Suppressor macrophage treated with lipopolysaccharide for 4 hours (primary cell): ENCODE data around the gene MELTF.

Experiments used
- DNase-seq: peaks from one replicate; pipeline ENCODE4 v3.0.0-alpha.2; 2020

MELTF gene

DNA sequence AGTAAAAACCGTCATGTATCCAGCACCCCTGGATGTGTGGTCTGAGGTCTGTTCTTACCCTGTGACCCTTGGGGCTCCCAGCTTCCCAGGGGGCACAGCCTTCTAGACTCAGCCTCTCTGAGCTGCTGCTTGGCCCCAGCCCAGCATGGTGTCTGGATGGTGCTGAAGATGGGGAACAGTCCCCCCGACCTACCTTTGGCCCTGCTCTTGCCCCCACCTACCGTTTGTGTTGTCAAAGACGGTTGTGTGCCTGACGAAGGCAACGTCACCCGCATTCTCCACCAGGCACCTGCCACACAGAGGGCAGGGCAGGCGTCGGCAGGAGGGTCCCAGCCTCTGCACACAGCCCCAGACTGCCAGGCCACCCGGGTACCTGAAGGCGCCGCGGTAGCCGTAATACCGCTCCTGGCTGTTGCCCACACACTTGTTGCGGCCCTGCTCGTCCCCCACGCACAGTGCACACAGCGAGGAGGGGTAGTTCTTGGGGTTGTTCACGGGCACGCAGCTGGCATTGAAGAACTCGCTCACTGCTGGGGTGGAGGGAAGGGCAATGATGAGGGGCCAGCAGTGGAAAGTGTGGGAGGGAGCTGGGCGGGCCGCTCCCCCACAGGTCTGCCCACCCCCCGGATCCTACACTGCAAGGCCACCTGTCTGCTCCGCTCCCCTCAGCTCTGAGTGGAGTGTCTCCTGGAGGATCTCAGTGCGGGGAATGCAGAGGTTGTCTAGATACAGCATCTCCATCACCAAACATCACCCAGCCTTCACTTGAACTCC, 21.0 kb downstream of the MELTF start:
- no peak for DNase-seq

DNA sequence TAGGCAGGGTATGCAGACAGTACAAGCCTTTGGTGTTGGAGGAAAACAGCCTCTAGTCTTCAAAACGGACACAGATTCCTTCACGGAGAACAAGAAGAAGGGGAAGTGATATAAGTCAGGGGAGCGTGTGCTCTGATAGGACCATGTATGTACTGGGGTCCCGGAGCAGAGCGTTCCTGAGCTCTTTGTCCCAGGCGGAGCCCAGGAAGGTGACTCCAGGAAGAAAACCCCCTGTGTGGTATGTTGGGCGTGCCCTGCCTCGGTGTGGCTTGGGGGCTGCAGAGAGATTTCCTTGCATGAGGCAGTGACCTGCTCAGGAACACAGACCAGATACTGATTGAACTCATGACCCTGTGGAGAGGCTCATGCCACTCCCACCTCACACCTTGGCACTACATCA, 21.7 kb downstream of the MELTF start:
- DNase-seq = no peak

DNA sequence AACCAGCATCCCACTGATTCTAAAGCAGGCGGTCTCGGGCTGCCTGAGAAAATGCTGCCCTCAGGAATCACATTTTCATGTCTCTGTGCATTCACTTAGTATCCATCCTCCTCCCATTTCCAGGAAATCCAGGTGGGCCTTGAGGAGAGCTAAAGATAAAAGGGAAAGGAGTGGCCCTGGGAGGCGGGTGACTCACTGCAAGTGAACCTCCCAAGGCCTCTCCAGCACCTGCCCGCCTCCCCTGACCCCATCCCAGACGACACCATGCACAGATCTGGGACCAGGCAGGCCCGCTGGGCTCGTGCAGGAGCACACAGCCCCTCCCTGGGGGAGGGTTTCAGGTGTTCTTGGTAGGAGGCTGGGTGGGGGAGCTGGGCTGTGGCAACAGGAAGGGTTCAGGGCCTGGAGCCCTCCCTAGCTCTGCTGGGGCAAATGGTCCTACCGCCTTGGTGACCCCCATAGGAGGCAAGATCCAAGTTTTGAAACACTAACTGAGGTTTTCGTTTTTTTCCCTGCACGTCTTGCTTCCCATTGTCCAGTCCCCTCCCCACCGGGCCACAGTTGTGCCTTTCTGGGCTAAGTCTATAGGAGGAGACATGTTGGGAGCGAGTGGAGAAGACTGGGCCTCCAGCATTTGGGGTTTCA, 22.2 kb downstream of the MELTF start:
- no peak for DNase-seq

DNA sequence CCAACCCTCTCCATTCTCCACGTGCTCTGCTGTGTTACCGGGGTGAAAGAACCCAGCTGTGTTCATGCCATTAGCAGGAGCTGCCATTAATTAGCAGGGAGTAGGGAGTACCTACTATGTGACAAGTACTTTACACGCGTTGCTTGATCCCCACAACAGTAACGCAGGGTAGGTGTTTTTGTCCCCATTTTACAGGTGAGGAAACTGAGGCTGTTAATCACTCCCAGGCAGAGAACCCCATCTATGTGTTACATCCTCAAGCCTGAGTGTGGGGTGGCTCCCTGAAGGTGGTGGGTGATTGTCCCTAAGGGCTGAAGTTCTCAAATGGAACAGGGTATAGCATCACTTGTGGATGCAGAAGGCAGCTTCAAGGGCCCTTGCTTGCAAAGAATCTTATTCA, 22.8 kb downstream of the MELTF start:
- no peak for DNase-seq

DNA sequence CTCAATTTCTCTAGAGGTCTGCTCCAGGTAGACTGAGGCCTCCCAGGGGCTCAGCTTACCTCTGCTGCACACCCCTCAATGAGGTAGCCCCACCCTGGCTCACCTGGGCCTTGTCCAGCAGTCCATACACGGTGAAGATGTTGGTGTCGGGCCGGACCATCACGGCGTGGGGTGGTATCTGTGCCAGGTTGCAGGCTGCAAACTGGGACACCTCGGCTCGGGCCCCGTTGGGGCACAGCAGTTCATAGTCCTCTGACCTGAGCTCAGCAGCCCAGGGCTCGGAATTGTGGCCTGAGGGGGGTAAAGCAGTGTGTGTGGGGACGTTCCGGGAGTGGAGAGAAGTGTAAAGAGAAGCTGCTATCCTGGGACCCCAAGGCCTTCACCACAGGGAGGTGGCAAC, 23.2 kb downstream of the MELTF start:
- no peak for DNase-seq

DNA sequence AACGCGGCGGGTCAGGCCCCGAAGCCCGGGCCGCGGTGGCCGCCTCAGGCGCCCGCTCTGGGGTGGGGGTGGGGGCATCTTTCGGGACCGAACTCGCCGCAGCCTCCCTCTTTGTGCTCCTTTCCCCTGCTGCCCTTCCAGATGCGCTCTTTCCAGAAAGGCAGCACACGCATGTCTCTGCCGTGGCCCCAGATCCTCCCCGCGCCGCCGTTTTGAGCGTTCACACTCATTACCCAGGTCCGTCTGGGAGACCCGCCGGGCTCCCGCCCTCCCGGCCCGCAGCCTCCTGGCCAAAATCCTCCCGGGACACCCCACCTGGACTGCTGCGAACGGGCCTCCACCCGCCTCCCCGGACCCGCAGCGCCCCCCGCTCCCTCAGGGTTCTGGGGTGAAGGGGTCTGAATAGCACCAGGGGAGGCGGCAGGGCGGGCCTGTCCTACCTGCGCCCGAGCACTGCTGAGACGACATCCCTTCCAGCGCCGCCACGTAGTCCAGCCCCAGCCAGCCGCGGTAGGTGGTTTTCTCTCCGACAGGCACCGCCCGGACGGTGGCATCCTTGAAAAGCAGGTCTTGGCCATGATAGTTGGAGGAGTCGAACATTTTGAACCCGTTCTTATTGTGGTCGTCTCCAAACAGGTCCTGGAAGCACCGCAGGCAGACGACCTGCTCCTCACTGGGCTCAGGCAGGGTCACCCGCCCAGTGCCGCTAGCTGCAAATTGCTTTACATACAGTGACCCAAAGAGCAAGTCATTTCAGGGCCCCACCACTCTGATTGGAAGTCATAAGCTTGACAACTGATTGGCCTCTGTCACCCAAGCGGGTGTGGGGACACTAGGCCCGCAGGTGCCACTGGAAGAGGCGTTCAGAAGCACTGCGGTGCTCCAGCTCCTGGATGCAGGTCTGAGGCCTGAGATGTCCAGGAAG, 25.9 kb downstream of the MELTF start:
- DNase-seq = peak; percentile 14

DNA sequence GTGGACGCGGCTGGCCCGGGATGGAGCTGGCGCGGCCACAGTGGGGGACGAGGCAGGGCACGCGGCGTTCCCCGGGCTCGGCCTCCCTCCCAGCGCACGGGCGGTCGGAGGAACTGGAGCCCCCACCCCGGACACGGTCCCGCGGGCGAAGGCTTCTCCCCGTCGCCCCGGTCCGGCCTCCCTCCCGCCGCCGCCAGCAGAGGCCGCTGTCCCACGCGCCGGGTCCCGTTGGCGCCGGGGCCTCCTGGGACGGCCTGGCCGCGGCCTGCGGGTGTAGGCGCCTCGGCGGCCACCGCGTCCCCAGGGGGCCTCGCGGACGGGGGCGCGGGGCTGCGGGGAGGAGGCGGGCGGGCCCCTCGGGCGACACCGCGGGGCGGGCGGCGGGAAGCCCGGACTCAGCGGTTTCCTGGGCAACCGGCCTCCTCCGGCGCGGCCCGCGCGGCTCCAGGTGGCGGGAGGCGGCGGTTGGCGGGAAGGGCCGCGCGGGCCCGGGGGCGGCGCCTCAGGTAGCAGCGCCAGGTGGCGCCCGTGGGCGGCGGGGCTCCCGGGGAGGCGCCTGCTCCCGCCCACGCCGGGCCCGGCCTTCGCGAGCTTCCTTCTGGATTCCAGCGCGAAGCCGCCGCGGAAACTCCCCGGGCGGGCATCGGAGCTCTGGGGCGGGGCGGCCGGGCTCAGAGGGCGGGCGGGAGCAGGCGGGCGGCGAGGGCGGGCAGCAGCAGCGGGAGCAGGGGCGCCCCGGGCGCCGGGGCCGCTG, 26.7 kb downstream of the MELTF start:
- peak; percentile 90 for DNase-seq

DNA sequence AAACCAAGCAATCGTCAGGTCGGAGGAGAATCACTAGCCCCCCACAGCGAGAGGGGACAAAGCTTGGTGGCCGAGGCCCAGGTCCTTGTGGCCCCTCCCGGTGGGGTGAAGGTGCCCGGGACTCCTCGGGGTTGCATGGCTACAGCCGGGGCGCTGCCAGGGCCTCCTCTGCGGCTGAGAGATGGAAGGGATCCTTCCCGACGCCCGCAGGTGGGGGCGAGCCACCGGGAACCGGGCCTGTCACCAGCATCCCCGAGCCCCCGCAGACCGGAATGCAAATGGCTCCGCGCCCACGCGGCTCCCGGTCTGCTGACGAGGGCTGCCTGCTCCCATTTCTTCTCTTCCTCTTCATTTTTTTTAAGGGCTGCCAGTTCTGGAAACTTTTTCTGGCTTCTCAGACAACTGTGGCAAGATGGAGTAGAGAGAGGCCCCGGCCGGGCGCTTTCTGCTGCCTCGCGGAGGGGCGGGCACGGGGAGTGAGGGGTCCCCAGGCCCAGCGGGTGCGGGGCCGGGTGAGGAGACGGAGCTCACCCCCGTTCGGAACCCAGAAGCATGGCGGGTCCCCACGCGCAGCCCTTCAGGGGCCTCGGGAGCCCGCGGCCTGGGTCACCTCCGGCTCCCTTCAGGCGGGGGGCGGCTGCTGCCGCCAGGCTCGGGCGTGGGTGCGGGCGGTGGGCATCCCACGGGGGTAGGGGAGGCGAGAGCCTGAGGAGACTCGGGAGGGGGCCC, 27.5 kb downstream of the MELTF start:
- DNase-seq = peak; percentile 36

DNA sequence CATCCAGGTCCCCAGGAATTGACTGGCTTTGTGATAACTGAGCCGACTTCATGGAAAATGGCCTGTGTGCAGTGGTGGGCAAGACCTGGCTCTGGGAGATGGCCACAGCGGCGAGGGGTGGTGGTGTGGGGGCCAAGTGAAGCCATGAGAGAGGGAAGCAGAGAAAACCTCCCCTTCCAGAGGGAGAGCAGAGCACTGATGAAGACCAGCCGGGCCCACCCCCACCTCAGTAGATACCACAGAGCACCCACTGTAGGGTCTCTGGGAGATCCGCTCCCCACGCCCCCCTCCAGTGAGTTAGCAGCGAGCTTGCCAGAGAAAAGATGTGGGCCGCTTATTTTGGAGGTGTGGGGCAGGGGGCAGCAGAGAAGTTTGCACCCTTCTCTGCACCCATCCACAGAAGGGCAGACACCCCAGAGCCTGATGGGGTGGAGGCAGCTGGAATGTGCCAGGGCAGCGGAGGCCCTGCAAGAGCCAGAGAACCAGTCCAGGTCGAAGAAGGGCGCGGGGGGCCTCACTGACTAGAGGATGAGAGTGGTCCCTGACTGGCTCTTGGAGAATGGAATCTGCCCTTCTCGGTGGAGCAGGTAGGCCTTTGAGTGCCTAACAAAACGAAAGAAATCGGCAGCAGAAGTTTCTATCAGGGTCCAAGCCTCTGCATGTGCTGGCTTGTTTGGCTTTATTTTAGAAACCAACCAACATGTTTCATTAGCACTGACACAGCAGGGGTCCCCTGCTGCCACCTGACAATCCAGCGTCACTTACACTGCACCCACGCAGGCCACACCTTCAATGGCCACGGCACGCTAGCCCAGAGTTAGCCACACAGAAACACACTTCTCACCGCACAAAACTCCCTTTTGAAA, 28.3 kb downstream of the MELTF start:
- DNase-seq = no peak

DNA sequence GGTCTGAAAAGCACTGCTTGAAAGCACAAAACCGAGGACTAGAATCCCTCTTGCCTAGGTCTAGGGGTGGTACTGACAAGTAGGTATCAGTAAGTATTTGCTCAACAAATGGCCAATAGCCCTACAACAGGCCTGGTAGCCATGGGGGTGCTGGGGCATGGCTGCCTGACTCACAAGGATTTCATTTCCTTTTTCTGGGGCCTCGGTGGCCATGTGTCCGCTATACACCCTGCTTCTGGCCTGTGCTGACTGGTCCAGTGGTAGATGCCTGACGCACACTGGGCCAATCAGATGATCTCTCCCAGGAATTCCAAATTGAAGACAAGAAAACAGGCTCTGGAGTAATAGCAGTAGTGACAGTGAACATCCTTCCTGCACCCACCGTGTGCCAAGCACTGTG, 29.4 kb downstream of the MELTF start:
- DNase-seq = peak; percentile 55

DNA sequence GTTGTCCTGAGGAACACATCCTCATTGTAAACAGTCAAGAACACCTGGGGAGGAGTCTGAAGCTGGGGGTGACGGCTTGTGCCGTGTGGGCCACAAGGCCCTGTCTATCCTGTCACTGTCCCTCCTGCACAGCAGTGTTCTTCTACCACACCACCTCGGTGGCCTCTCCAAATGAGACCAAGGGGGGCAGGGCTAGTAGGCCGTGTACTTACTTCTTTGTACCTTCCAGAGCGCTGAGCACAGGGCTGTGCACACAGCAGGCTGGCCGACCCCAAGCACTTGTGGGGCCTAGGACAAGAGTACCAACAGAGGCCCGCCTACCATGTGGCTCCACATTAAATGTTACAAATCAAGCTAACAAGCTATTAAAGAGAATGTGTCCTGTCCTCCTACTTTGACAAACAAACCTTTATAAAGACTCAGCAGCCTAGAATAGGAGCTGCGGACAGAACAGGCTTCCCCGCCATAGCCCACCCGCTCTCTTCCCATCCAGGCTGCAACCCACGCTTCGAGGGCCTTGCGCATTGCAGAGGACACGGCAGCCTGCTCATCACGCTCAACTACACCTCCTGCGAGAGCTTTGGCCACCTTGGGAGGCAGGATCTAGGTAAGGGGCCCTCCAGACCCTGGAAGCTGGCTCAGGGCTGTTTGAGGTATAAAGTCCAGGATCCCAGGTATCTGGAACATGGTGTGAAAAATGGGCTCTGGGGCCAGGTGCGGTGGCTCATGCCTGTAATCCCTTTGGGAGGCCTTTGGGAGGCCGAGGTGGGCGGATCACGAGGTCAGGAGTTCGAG, 30.5 kb downstream of the MELTF start:
- DNase-seq = no peak

DNA sequence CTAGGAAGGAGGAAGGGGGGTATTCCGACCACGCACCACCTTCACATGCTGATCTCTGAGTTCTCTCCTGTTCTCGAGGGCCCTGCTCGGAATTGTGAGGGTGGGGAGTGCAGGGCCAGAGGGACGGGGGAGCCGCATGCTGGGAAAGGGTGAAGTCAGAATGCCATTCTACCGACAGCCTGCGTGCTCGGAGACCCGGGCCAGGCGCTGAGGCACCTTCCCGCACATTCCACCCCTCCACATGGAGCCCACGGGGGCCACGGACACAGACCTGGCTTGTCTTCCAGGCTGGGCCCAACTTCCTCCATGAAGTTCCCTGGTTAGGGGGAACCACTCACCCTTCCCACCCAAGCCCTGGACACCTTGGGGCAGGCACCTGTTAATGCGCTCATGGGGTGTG, 32.3 kb downstream of the MELTF start:
- no peak for DNase-seq

DNA sequence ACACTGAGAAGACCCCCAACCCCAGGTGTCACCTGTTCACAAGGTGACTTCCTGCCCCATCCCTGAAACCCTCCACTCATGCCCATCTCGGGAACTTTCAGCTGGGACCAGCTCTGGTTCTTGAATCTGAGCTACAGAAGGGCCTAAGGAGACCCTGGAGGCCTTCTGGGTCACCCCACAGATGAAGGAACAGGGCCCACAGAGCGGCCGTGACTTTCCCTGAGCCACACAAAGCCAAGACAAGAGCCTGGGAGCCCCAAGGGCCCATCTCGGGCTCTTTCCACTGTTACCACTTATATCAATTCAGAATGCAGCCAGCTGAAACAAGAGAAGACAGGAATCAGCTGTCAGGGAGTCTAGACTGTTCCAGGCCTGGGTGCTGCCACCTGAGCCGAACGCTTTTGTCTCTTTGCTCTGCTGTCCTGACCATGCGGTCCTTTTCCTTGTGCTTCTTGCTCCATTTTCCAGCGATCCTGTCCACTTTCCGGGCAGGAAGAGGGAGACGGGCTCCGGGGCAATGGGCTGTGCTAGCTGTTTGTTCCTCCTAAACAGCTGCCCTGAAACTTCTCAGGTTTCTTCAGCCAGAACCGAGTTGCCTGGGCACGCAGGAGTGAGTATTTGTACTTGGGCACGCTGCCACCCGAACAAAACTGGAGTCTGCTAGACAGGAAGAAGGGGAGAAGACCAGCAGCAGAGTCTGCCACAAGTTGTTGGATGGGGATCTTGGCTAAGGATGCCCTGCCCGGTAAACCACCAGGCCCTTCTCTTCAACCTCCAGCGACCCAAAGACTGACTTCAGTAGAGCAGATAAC, 33.0 kb downstream of the MELTF start:
- DNase-seq = no peak

DNA sequence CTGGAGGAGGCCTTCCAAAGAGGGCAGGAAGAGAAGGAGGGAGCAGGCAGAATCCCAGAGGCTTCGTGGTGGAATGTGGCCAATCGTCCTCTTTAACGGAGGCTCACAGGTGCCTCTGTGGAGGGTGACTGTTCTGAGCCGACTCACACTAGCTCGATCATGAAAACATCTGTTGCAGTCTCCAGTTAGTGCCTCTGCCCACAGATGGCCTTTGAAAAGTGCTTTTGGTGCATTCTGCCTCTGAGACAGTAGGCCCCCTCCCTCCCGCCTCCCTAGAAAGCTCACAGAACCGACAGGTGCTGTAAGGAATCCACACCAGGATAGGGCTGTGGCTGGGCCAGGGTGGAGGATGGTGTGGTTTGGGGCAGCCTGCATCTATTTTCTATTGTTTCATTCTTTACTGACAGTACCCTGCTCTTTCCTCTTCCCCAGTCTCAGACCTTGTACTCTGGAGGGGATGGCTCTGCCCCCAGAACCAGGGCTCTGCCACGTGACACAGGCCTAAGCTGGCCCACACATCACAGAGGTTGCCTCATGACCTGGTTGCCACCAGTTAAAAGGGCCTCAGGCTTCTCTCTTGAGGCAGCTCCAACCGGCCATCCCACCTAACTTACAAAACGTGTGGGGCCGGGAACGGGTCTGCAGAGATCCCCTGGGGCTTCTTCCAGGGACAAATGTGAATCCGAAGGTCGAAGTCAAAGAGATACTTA, 33.8 kb downstream of the MELTF start:
- no peak for DNase-seq

DNA sequence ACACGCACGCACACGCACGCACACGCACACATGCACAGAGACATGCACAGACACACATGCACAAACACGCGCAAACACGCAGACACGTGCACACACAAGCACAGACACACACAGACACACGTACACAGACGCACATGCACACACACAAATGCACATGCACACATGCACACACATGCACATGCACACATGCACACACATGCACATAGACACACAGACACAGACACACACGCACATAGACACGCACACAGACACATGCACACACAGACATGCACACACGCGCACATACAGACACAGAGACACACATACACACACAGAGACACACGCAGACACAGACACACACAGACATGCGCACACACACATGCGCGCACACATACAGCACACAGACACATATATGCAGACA, 34.6 kb downstream of the MELTF start:
- no peak for DNase-seq

DNA sequence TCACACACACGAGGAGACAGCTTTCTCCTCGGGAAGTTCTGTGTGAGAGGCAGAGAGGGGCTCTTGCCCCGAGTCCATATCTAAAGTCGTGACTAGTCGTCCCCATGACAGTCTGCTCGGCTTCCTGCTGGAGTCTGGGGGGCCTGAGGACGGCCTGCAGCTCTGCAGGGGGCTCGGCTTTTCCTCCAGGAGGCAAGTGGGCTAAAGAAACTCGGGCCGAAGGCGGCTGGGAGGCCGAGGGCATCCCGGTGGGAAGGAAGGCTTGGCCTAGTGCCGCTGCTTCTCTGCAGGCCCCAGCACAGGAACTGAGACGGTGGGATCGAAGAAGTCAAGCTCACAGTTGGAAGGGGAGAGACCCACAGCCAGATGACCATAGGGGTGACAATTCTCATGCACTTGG, 35.6 kb downstream of the MELTF start:
- no peak for DNase-seq

DNA sequence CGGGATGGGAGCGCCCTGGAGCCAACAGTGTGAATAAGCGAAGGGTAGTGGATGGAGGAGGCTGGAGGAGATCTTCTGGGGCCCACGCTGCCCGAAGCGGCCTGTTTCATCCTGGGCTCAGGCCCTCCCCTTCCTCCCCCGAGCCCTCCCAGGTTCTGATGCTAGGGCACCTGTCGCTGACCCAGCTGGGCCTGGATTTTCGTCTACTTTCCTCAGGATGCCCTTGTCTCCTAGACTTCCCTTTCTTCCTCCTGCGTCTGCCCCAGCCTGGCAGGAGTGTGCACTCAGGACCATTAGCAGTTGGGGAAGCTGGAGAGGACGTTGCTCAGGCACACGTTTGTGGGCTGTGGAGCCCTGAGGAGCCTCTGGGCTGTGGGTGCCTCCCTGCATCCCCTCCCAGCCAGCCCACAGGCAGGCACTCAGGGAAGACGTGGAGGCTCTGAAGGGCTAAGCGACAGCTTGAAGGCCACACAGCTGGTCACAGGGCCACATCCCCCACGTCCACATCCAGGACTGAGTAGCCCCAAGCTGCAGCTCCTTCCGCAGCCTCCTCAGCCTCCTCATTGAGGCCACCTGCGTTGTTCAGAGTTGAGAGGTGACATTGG, 37.1 kb downstream of the MELTF start:
- DNase-seq = no peak
